HG03571 (cell line): ENCODE data around the gene PRKACB.
"Not testable (repeated sequence)": the region's sequence is repeated elsewhere in the genome, so short reads cannot be mapped to it uniquely, and the experiment has no call there.

Source experiments
- ATAC-seq: cut with Tn5 transposase; IDR thresholded peaks from one replicate; pipeline ENCODE4 v1.9.1; 2021; ENCODE audit not compliant: unreplicated experiment

The PRKACB gene

GRCh38 chr1:84265867-84266266, 121.8 kb downstream of the PRKACB start:
- ATAC-seq: no peak

- no peak for ATAC-seq
Observed at GRCh38 chr1:84266748-84267147, 122.7 kb downstream of the PRKACB start.

- ATAC-seq: no peak
Observed at GRCh38 chr1:84267476-84267875, 123.4 kb downstream of the PRKACB start.

GRCh38 chr1:84268346-84268745, 124.3 kb downstream of the PRKACB start:
- ATAC-seq: no peak

GRCh38 chr1:84269306-84269705, 125.2 kb downstream of the PRKACB start:
- no peak for ATAC-seq

- ATAC-seq: peak; percentile 96
Observed at GRCh38 chr1:84271441-84272151, 127.5 kb downstream of the PRKACB start.

DNA sequence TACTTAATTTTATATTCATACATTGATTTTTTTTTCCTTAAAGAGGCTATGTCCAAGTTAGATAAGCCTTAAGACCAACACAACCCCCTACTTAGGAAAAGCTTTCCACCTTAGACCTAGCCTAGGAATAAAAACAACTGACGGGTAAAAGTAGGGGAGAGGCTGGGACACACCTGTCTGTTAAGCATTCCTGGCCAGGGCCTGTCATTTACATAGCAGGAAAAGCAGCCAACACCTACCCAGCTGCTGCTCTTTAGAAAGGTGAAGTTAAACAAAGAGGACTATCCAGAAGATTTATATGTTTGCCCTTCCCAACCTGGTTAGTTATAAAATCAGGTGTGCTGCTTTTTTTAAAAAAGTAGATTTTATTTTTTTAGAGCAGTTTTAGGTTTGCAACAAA, 128.3 kb downstream of the PRKACB start:
- no peak for ATAC-seq

DNA sequence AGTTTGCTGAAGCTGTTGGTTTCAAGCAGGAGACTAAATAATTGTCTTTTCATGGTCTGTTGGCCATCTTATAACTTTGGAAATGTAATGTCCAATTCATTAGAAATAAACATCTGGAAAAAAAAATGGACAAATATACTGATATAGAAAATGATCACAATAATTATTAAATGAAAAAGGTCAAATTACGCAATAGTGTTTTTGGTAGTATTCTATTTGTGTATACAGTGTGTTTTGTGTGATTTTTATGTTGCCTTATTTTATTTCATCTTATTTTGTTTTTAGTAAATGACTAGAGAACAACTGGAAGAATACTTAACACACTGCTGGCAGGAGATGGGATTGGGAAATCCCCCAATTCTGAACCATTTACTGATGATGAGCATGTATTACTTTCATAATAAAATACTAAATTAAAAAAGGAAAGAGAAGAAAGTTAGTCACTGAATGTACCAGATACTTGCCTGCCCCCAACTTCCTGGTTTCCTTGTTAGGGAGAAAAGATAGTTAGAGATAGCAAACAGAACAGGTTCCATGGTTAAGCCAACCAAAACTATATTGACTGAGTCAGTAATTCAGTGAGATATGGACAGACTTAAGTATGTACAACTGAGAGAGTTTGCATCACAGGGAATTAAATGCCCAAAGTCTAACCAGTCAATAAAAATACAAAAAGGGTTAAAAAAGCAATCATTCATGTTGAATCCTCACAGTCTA, 133.4 kb downstream of the PRKACB start:
- no peak for ATAC-seq

GRCh38 chr1:84278905-84279304, 134.8 kb downstream of the PRKACB start:
- ATAC-seq: no peak

DNA sequence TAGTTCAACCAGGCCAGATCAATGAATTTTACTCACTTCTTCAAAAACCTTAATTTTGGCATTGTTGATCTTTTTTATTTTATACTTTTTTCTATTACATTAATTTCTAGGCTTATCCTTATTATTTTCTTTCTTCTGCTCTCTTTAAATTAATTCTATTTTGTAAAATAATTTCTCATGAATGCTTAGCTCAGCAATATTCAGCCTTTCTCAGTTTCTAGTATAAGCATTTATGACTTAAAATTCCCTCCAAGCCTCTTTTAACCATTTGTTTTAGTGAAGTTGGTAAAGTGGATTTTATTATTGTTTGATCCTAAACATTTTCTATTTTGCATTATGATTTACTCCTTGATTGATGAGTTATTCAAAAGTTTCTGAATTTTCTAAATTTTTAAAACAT, 136.8 kb downstream of the PRKACB start:
- no peak for ATAC-seq

GRCh38 chr1:84282780-84283333, 138.8 kb downstream of the PRKACB start:
- peak; percentile 82 for ATAC-seq

DNA sequence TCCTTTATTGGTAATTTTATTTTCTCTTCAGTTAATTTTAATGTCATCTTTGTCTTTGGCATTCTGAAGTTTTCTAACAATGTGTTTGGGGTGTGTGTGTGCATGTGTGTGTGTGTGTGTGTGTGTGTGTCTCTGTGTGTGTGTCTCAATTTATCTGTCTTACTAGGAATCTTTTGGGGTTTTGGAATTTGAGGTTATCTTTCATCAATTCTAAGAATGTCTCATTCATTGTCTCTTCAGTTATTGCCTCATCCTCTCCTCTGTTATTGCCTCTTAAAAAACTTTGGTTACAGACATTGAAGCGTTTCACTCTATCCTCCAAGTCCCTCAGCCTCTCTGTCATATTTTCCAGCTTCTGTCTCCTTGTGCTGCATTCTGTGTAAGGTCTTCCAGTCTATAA, 139.3 kb downstream of the PRKACB start:
- no peak for ATAC-seq

GRCh38 chr1:84286071-84286470, 142.0 kb downstream of the PRKACB start:
- ATAC-seq: no peak

GRCh38 chr1:84287389-84287788, 143.3 kb downstream of the PRKACB start:
- not testable (repeated sequence) for ATAC-seq
